GM12878 (cell line): ENCODE data around the gene EPHA2. TPM values are rescaled to one million over a fixed set of nuclear protein-coding genes. Genes with fewer than 3 reads are reported as not detected.

Source experiments
- ATAC-seq: fragments of 200-7000 bp; cut with Tn5 transposase; 3 replicates; pipeline ENCODE4 v1.9.1; 2020; ENCODE audit warnings: mild to moderate bottlenecking, moderate library complexity
- BruUV-seq: library from RNA; stranded (reverse); fragments of 400-500 nt; replicated peaks from 2 replicates; lab custom pipeline; 2021; lab: Mats Ljungman, UMichigan
- CTCF ChIA-PET: fragments of 300-600 bp; sonication (Branson Sonifier 250); formaldehyde crosslinking; extraction: SDS; loops from one replicate; lab custom pipeline; 2021; ENCODE audit warnings: inconsistent platforms; lab: Yijun Ruan, JAX
- POLR2A ChIA-PET: fragments of 350-600 bp; formaldehyde crosslinking; extraction: SDS; loops from one replicate; lab custom pipeline; 2021; ENCODE audit warnings: inconsistent platforms; lab: Charles Lee
- RAD21 ChIA-PET: fragments of 300-600 bp; sonication (Branson Sonifier 250); formaldehyde crosslinking; loops from one replicate; lab custom pipeline; 2023; ENCODE audit warnings: antibody characterized with exemption; ENCODE audit not compliant: unreplicated experiment; lab: Charles Lee
- SMC1A ChIA-PET: fragments of 300-600 bp; sonication (Branson Sonifier 250); formaldehyde crosslinking; loops from one replicate; lab custom pipeline; 2023; ENCODE audit not compliant: unreplicated experiment, uncharacterized antibody; lab: Charles Lee
- DNase-seq: peaks from one replicate; pipeline ENCODE4 v3.0.0-alpha.2; 2011; ENCODE audit warnings: low read depth, low spot score
- FAIRE-seq: peaks from 3 replicates; lab custom pipeline; 2011; peaks lifted over from hg19 to GRCh38; lab: Jason Lieb, UNC
- H2AFZ ChIP-seq: 2 replicates; pipeline ENCODE4 v1.6.0; 2011; ENCODE audit warnings: low read depth, low read length, control low read depth; ENCODE audit not compliant: control insufficient read depth
- H3K27ac ChIP-seq: 2 replicates; pipeline ENCODE4 v1.5.1; 2011; ENCODE audit warnings: control low read depth; ENCODE audit not compliant: control insufficient read depth, insufficient read depth
- H3K27me3 ChIP-seq, 2 experiments: replicated peaks in 1 of 2; 2 replicates each; pipeline versions ENCODE4 v1.6.0 to v1.6.1; 2011; ENCODE audit warnings: low read length in 1 of 2; ENCODE audit not compliant: control insufficient read depth in 2 of 2, insufficient read depth in 2 of 2
- H3K36me3 ChIP-seq, 2 experiments: 2 replicates each; pipeline ENCODE4 v1.5.1; 2011; ENCODE audit warnings: low read length in 1 of 2; ENCODE audit not compliant: control insufficient read depth in 2 of 2, insufficient read depth in 2 of 2
- H3K4me1 ChIP-seq: 2 replicates; pipeline ENCODE4 v1.6.1; 2011; ENCODE audit warnings: mild to moderate bottlenecking, low read length, moderate library complexity, mixed read lengths; ENCODE audit not compliant: control insufficient read depth, insufficient read depth
- H3K4me2 ChIP-seq: 2 replicates; pipeline ENCODE4 v1.6.0; 2011; ENCODE audit warnings: control low read depth; ENCODE audit not compliant: control insufficient read depth, insufficient read depth
- H3K4me3 ChIP-seq: fragments of 200-600 bp; sonication (generic); 2 replicates; pipeline ENCODE4 v1.5.1; 2016
- H3K79me2 ChIP-seq: 2 replicates; pipeline ENCODE4 v1.6.0; 2011; ENCODE audit warnings: low read length; ENCODE audit not compliant: control insufficient read depth, insufficient read depth
- H3K9ac ChIP-seq: 2 replicates; pipeline ENCODE4 v1.8.0; 2011; ENCODE audit warnings: low read length, control low read depth, mixed read lengths; ENCODE audit not compliant: control insufficient read depth, insufficient read depth
- H3K9me3 ChIP-seq: replicated peaks from 3 replicates; pipeline ENCODE4 v1.5.1; 2011; ENCODE audit warnings: mild to moderate bottlenecking, low read length; ENCODE audit not compliant: control insufficient read depth, insufficient read depth
- H4K20me1 ChIP-seq: 2 replicates; pipeline ENCODE4 v1.6.0; 2011; ENCODE audit not compliant: control insufficient read depth, insufficient read depth
- E4F1 ChIP-seq: fragments of 450-650 bp; IDR thresholded peaks from 2 replicates; pipeline ENCODE4 v1.6.1; 2018; ENCODE audit warnings: borderline replicate concordance, mild to moderate bottlenecking; ENCODE audit not compliant: partially characterized antibody
- ESRRA ChIP-seq: IDR thresholded peaks from 2 replicates; pipeline ENCODE4 v1.6.1; 2012; ENCODE audit warnings: mild to moderate bottlenecking, low read length, improper control_type of control experiment
- FOS ChIP-seq: IDR thresholded peaks from 3 replicates; pipeline ENCODE4 v1.6.1; 2011; ENCODE audit warnings: borderline replicate concordance; ENCODE audit not compliant: insufficient read length; ENCODE audit errors: extremely low read depth
- HDGF ChIP-seq: fragments of 450-650 bp; IDR thresholded peaks from 2 replicates; pipeline ENCODE4 v1.6.1; 2016; ENCODE audit warnings: antibody characterized with exemption
- IKZF1 ChIP-seq: fragments of 450-650 bp; conservative IDR thresholded peaks from 2 replicates; pipeline ENCODE4 v1.6.1; 2017; ENCODE audit warnings: antibody characterized with exemption, mild to moderate bottlenecking
- IRF3 ChIP-seq: fragments of 450-650 bp; IDR thresholded peaks from 2 replicates; pipeline ENCODE4 v1.6.1; 2014; ENCODE audit warnings: mild to moderate bottlenecking
- KDM1A ChIP-seq: fragments of 200-600 bp; sonication (generic); IDR thresholded peaks from 2 replicates; pipeline ENCODE4 v1.6.1; 2016; ENCODE audit warnings: borderline replicate concordance
- RBBP5 ChIP-seq: fragments of 200-600 bp; sonication (generic); conservative IDR thresholded peaks from 2 replicates; pipeline ENCODE4 v1.6.1; 2016
- WGBS: methylation state at CpG from one replicate; pipeline ENCODE4 v1.1.6; 2016; ENCODE audit warnings: low lambda C conversion rate; ENCODE audit not compliant: insufficient replicate concordance, insufficient coverage; ENCODE audit errors: missing lambda C conversion rate; 5-methylcytosine and 5-hydroxymethylcytosine counted together
- in situ Hi-C: fragments of 300-500 bp; cut with MboI; formaldehyde crosslinking; loops from 9 replicates; pipeline ENCODE4 v1.14.3; 2018; ENCODE audit warnings: mixed read lengths
- intact Hi-C: fragments of 100-400 bp; cut with micrococcal nuclease; formaldehyde crosslinking; loops from one replicate; pipeline ENCODE4 v1.14.2; 2022; ENCODE audit not compliant: unreplicated experiment
- polyA plus RNA-seq, 11 experiments: library from polyadenylated mRNA; depleted of rRNA in 4 of 11; unstranded in 6 of 11; stranded (reverse) in 5 of 11; fragments of >200 nt; fragmentation: Nextera tagmentation in 4 of 11; fragmentation: Illumina TruSeq in 1 of 11; extraction: Ambion mirVana in 4 of 11; extraction: Trizol in 1 of 11; gene quantifications; 1 replicate in 1 of 11; 2 replicates in 10 of 11; pipeline versions ENCODE4 v1.2.1 to v1.2.3, GENCODE V29; 2011 to 2016; ENCODE audit warnings: inconsistent platforms in 2 of 11, missing spikeins in 2 of 11, low read depth in 1 of 11
- total RNA-seq, 4 experiments: library from RNA; depleted of rRNA in 3 of 4; stranded (reverse); fragments of >200 nt in 3 of 4; fragmentation: Illumina TruSeq in 1 of 4; extraction: Trizol in 1 of 4; gene quantifications; 2 replicates each; pipeline versions ENCODE4 v1.2.1 to v1.2.3, GENCODE V29; 2013 to 2021

EPHA2 gene
- total and polyA plus RNA-seq, 10 of the 15 experiments (the other 5 are each of a cell fraction or from before 2014, with no cell fraction given): 0.04 to 0.51 (median 0.23) TPM; not detected in 2

- H3K4me3 ChIP-seq: no peak overlapping the region
- CTCF ChIA-PET: no interaction called here
Observed at GRCh38 chr1:16114527-16115467, 41.1 kb downstream of the EPHA2 start.

GRCh38 chr1:16112596-16113555 is 43.0 kb downstream of the EPHA2 start:
- SMC1A ChIA-PET: interaction anchor here (0.6 kb wide), 1 partner anchor 567 kb away, joined by 3 read pairs; no protein-coding TSS in a partner anchor
- peaks cover 0 to 4% of the 10 kb centered on the region in 2 experiments; a peak in 3 of 4 replicates for H3K27me3 ChIP-seq
- no peak overlapping the region for H3K4me2 ChIP-seq
- DNase-seq: no peak
- no peak overlapping the region for H3K27ac ChIP-seq
- peaks cover 4% of the 10 kb centered on the region; the same call in 1 of the 3 replicates for H3K9me3 ChIP-seq
- in situ Hi-C loops (no loop called here), intact Hi-C loops (no loop called here)
- no peaks in the 10 kb centered on the region for H3K36me3 ChIP-seq
- RAD21 ChIA-PET: interaction anchor here (1.2 to 1.5 kb wide), 2 partner anchors 30 to 76 kb away, joined by 3 read pairs; no protein-coding TSS in a partner anchor
- WGBS: 19% methylated on average over 14 of the region's 14 CpGs
- no TSS peak for BruUV-seq
- no peak for ATAC-seq
- no peak for FAIRE-seq
- POLR2A ChIA-PET: no interaction called here
- no peak overlapping the region for H2AFZ ChIP-seq
- no peaks in the 10 kb centered on the region for H4K20me1 ChIP-seq
- no peaks in the 10 kb centered on the region for H3K79me2 ChIP-seq
- CTCF ChIA-PET: interaction anchor here (1.3 kb wide), 1 partner anchor 34 kb away, joined by 3 read pairs; no protein-coding TSS in a partner anchor
- H3K4me3 ChIP-seq: no peak overlapping the region
- H3K9ac ChIP-seq: no peak overlapping the region
- H3K4me1 ChIP-seq: no peaks in the 10 kb centered on the region
- TF ChIP-seq E4F1 (no peak), IKZF1 (no peak), IRF3 (no peak), ESRRA (no peak)

More at GRCh38 chr1:16114527-16115467, 41.1 kb downstream of the EPHA2 start:
- in situ Hi-C loops: no loop called here
- Histone ChIP-seq H3K27ac (no peak overlapping the region), H3K4me1 (no peaks in the 10 kb centered on the region), H3K4me2 (no peak overlapping the region), H3K9ac (no peak overlapping the region), H3K27me3 (peaks cover 0 to 4% of the 10 kb centered on the region in 2 experiments; a peak in 3 of 4 replicates), H3K36me3 (no peaks in the 10 kb centered on the region), H3K79me2 (no peaks in the 10 kb centered on the region), H4K20me1 (no peaks in the 10 kb centered on the region), H3K9me3 (no peaks in the 10 kb centered on the region), H2AFZ (no peak overlapping the region)
- intact Hi-C loops: no loop called here
- RAD21 ChIA-PET: no interaction called here
- no peak for DNase-seq
- POLR2A ChIA-PET: no interaction called here
- no peak for ATAC-seq
- TF ChIP-seq FOS (no peak), KDM1A (no peak), HDGF (no peak), RBBP5 (no peak)
- SMC1A ChIA-PET: no interaction called here
- BruUV-seq: no TSS peak
- 38% methylated on average over 22 of the region's 23 CpGs for WGBS
- no peak for FAIRE-seq
